GM19023 (cell line): Measurements from ENCODE around the gene TP73.

Source experiments
- ATAC-seq: cut with Tn5 transposase; IDR thresholded peaks from one replicate; pipeline ENCODE4 v1.9.1; 2021; ENCODE audit warnings: mild to moderate bottlenecking, moderate library complexity; ENCODE audit not compliant: unreplicated experiment

The TP73 gene

GRCh38 chr1:3759164-3759563 lies 106.8 kb downstream of the TP73 start:
- ATAC-seq = no peak

- no peak for ATAC-seq
Measured at GRCh38 chr1:3759796-3760195, 107.5 kb downstream of the TP73 start.

GRCh38 chr1:3761296-3762010 lies 109.1 kb downstream of the TP73 start:
- ATAC-seq = no peak

- ATAC-seq = no peak
Measured at GRCh38 chr1:3762151-3762872, 110.0 kb downstream of the TP73 start.

- ATAC-seq = no peak
Measured at GRCh38 chr1:3762873-3763228, 110.5 kb downstream of the TP73 start.

- ATAC-seq = no peak
Measured at GRCh38 chr1:3763351-3764125, 111.2 kb downstream of the TP73 start.

GRCh38 chr1:3767328-3767925 lies 115.1 kb downstream of the TP73 start:
- no peak for ATAC-seq

GRCh38 chr1:3768811-3769390 lies 116.6 kb downstream of the TP73 start:
- no peak for ATAC-seq

GRCh38 chr1:3770047-3770765 lies 117.9 kb downstream of the TP73 start:
- ATAC-seq = no peak

GRCh38 chr1:3771108-3772026 lies 119.1 kb downstream of the TP73 start:
- no peak for ATAC-seq

GRCh38 chr1:3772027-3772714 lies 119.9 kb downstream of the TP73 start:
- ATAC-seq = peak; percentile 47

GRCh38 chr1:3772715-3773571 lies 120.6 kb downstream of the TP73 start, which contains the start of gene SMIM1:
TSS of gene SMIM1 (plus strand) at chr1:3772749. CDS start at chr1:3775374, 2,625 bp downstream.
- ATAC-seq = peak; percentile 17

GRCh38 chr1:3773572-3774275 lies 121.4 kb downstream of the TP73 start:
- no peak for ATAC-seq

GRCh38 chr1:3774276-3774945 lies 122.1 kb downstream of the TP73 start:
- ATAC-seq = no peak

GRCh38 chr1:3774946-3775489 lies 122.7 kb downstream of the TP73 start:
- no peak for ATAC-seq
